OCI-LY3 (cell line): ENCODE results near the gene THBS2.

Experiments used
- H2AFZ ChIP-seq: fragments of 200-600, 300-600 bp; shearing (Covaris generic); 2 replicates; pipeline ENCODE4 v1.6.0; 2014; ENCODE audit warnings: antibody characterized with exemption, low read depth, low read length
- H3K27ac ChIP-seq: fragments of 200-600, 300-600 bp; sonication (generic); 2 replicates; pipeline ENCODE4 v1.5.1; 2014; ENCODE audit warnings: mild to moderate bottlenecking, low read length, moderate library complexity, mixed read lengths
- H3K27me3 ChIP-seq: fragments of 200-600, 300-600 bp; sonication (generic); 2 replicates; pipeline ENCODE4 v1.6.1; 2014; ENCODE audit warnings: low read depth, low read length, mixed read lengths
- H3K36me3 ChIP-seq: fragments of 200-600, 300-600 bp; sonication (generic); replicated peaks from 2 replicates; pipeline ENCODE3; 2014; ENCODE audit warnings: low read depth, low read length, mixed read lengths
- H3K4me1 ChIP-seq: fragments of 300-600, 200-600 bp; sonication (generic); 2 replicates; pipeline ENCODE4 v1.6.1; 2014; ENCODE audit warnings: low read length, mixed read lengths
- H3K4me2 ChIP-seq: fragments of 200-600, 300-600 bp; sonication (generic); 2 replicates; pipeline ENCODE4 v1.6.1; 2014; ENCODE audit warnings: low read length, mixed read lengths
- H3K4me3 ChIP-seq: fragments of 300-600, 200-600 bp; sonication (generic); 2 replicates; pipeline ENCODE4 v1.5.1; 2014; ENCODE audit warnings: antibody characterized with exemption, mild to moderate bottlenecking, low read length, moderate library complexity
- H3K79me2 ChIP-seq: fragments of 300-600, 200-600 bp; shearing (Covaris generic); 2 replicates; pipeline ENCODE4 v1.6.1; 2014; ENCODE audit warnings: mild to moderate bottlenecking, low read length, mixed read lengths
- H3K9ac ChIP-seq: fragments of 300-600, 200-600 bp; shearing (Covaris generic); 2 replicates; pipeline ENCODE4 v1.6.0; 2014; ENCODE audit warnings: mild to moderate bottlenecking, low read length, moderate library complexity
- H3K9me3 ChIP-seq: fragments of 200-600, 300-600 bp; shearing (Covaris generic); 2 replicates; pipeline ENCODE4 v1.6.1; 2014; ENCODE audit warnings: low read length, mixed read lengths; ENCODE audit not compliant: insufficient read depth
- H4K20me1 ChIP-seq: fragments of 200-600, 300-600 bp; sonication (generic); 2 replicates; pipeline ENCODE4 v1.6.1; 2016; ENCODE audit warnings: low read length, mixed read lengths; ENCODE audit not compliant: insufficient read depth
- EZH2phosphoT487 ChIP-seq: fragments of 200-600 bp; shearing (Covaris generic); IDR thresholded peaks from 2 replicates; pipeline ENCODE4 v1.6.1; 2018; ENCODE audit warnings: antibody characterized with exemption, mixed run types, low read depth
- TF ChIP-seq, protein P1 (sequence below): fragments of 200-600, 300-600 bp; sonication (generic); IDR thresholded peaks from 2 replicates; pipeline ENCODE4 v1.5.1; 2014; ENCODE audit warnings: antibody characterized with exemption, low read length, low read depth

THBS2 gene

DNA sequence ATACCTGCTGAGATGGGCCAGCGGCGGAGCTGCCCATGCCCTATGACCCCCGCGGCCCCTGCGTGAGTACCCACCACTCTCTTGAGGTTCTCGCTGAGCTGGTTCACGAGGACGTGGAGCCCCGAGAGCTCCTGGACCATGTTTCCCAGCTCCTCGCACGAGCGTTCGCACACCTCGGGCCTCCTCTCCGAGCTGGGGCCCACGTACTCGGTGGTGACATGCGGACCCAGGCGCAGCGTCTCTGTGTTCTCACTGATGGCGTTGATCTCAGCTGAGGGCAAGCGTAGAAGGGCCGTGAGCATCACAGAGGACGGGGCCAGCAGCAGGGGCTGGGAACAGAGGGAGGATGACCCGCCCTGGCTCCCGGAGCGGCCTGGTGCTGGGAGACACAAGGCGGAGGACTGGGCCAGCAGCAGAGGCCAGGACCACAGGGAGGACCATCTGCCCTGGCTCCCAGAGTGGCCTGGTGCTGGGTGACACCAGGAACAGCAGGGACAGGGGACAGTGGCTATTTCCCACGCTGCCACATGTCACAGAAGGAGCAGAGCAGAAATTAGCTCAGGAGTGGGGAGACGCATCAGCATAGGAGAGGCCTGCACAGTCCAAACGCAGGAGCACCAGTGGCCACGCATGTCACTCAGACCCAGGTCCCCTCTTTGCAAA is 11.8 kb downstream of the THBS2 start:
- H3K27me3 ChIP-seq: no peaks in the 10 kb centered on the region
- TF ChIP-seq EZH2phosphoT487: no peak
- TF ChIP-seq, protein P1, sequence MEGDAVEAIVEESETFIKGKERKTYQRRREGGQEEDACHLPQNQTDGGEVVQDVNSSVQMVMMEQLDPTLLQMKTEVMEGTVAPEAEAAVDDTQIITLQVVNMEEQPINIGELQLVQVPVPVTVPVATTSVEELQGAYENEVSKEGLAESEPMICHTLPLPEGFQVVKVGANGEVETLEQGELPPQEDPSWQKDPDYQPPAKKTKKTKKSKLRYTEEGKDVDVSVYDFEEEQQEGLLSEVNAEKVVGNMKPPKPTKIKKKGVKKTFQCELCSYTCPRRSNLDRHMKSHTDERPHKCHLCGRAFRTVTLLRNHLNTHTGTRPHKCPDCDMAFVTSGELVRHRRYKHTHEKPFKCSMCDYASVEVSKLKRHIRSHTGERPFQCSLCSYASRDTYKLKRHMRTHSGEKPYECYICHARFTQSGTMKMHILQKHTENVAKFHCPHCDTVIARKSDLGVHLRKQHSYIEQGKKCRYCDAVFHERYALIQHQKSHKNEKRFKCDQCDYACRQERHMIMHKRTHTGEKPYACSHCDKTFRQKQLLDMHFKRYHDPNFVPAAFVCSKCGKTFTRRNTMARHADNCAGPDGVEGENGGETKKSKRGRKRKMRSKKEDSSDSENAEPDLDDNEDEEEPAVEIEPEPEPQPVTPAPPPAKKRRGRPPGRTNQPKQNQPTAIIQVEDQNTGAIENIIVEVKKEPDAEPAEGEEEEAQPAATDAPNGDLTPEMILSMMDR: no peak
- H4K20me1 ChIP-seq: no peaks in the 10 kb centered on the region
- no peaks in the 10 kb centered on the region for H3K4me1 ChIP-seq
- H3K4me2 ChIP-seq: no peak overlapping the region
- no peak overlapping the region for H3K9ac ChIP-seq
- H3K27ac ChIP-seq: no peak overlapping the region
- no peaks in the 10 kb centered on the region for H3K9me3 ChIP-seq
- no peaks in the 10 kb centered on the region for H3K79me2 ChIP-seq
- no peak overlapping the region for H3K4me3 ChIP-seq
- H2AFZ ChIP-seq: no peak overlapping the region
- no peaks in the 10 kb centered on the region for H3K36me3 ChIP-seq

DNA sequence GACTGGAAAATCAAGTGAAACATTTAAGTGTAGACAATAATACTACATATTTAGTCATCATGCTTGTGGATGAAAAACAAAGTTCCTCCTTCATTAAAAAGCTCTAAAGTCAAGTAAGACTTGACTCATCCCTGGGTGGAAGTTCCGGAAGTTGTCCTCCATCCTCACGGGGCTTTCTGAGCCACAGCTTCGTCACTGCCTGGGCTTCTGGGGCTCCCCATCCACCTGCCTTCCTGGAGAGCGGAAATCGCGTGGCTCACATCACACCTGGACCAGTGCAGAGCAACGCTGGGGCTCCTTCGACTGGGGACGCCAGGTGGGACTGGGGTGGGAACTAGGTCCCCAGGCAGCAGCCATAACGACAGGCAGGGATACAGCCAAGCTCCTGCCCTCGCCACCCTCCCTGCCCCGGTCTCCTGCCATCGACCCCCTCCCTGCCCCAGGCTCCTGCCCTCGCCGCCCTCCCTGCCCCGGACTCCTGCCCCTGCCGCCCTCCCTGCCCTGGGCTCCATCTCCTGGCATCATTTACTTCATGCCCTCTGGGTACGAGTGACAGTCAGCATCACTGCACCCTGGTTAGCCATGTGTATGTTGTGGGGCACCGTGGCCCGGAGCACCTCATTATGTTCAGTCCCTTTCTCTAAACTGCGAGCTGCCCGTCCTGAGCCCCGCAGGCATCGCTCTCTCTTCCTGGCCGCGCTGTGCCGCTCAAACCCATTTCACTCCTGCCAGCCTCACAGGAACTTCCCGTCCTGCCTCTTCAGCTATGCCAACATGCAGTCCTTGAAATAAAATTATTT is 12.9 kb downstream of the THBS2 start:
- no peaks in the 10 kb centered on the region for H3K9me3 ChIP-seq
- H3K4me1 ChIP-seq: no peaks in the 10 kb centered on the region
- H3K4me3 ChIP-seq: no peak overlapping the region
- TF ChIP-seq EZH2phosphoT487: no peak
- TF ChIP-seq, protein P1: no peak
- H3K4me2 ChIP-seq: no peak overlapping the region
- no peak overlapping the region for H3K9ac ChIP-seq
- no peaks in the 10 kb centered on the region for H3K27me3 ChIP-seq
- no peak overlapping the region for H2AFZ ChIP-seq
- no peaks in the 10 kb centered on the region for H3K36me3 ChIP-seq
- H3K79me2 ChIP-seq: no peaks in the 10 kb centered on the region
- no peaks in the 10 kb centered on the region for H4K20me1 ChIP-seq
- no peak overlapping the region for H3K27ac ChIP-seq

DNA sequence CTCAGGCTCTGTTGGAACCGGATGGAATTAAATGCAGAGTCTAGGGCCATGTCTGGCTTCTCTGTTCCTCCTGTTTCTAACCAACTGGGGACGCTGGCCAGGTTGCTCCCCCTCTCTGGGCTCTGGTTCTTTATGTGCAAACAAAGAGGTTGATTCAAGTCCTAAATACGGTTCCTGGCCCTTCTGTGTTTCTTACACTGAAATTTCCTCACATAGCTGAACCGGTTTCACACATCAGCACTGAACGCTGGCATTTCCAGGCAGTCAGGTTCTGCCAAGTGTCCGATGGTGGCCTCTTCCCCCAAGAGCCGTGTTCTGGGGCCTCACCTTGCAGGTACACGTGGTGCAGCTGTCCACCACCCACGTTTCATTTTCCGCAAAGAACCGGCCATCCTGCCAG is 13.5 kb downstream of the THBS2 start:
- H3K4me1 ChIP-seq: no peaks in the 10 kb centered on the region
- H4K20me1 ChIP-seq: no peaks in the 10 kb centered on the region
- H3K4me2 ChIP-seq: no peak overlapping the region
- no peak for TF ChIP-seq EZH2phosphoT487
- TF ChIP-seq, protein P1: no peak
- no peaks in the 10 kb centered on the region for H3K9me3 ChIP-seq
- no peak overlapping the region for H3K27ac ChIP-seq
- H3K36me3 ChIP-seq: no peaks in the 10 kb centered on the region
- no peaks in the 10 kb centered on the region for H3K79me2 ChIP-seq
- H3K4me3 ChIP-seq: no peak overlapping the region
- no peak overlapping the region for H3K9ac ChIP-seq
- no peak overlapping the region for H2AFZ ChIP-seq
- H3K27me3 ChIP-seq: no peaks in the 10 kb centered on the region

DNA sequence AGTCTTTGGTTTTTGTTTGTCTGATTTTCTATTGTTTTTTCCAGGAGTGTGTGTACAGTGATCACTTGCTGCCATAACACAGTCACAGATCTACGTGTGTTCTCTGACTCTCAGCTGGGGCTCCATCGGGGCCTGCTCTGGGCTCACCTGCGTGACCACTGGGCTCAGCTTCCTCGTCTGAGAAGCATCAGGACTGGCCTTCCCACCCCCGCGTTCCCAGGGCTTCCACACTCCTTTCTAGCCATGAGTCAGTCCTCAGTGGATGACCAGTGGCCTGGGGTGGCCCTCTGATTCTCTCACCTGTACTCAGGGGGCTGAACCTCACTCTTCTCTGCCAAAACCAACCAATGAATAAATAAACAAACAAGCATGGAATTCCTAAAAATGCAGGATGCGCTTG is 14.5 kb downstream of the THBS2 start:
- no peak overlapping the region for H3K4me2 ChIP-seq
- H3K4me3 ChIP-seq: no peak overlapping the region
- H4K20me1 ChIP-seq: no peaks in the 10 kb centered on the region
- no peak for TF ChIP-seq EZH2phosphoT487
- TF ChIP-seq, protein P1: no peak
- no peak overlapping the region for H2AFZ ChIP-seq
- no peaks in the 10 kb centered on the region for H3K9me3 ChIP-seq
- no peaks in the 10 kb centered on the region for H3K4me1 ChIP-seq
- no peaks in the 10 kb centered on the region for H3K27me3 ChIP-seq
- H3K36me3 ChIP-seq: no peaks in the 10 kb centered on the region
- H3K79me2 ChIP-seq: no peaks in the 10 kb centered on the region
- no peak overlapping the region for H3K27ac ChIP-seq
- H3K9ac ChIP-seq: no peak overlapping the region
